Endothelial cell of umbilical vein (primary cell): ENCODE data around the gene MSRB2. TPM values are rescaled to one million over a fixed set of nuclear protein-coding genes. Genes with fewer than 3 reads are reported as not detected.

Experiments used
- BruUV-seq: library from RNA; stranded (reverse); fragments of 400-500 nt; replicated peaks from 2 replicates; lab custom pipeline; 2021; lab: Mats Ljungman, UMichigan
- CTCF ChIA-PET: fragments of 300-600, 350-600 bp; sonication (Branson Sonifier 250); formaldehyde crosslinking; loops from one replicate; lab custom pipeline; 2021; ENCODE audit warnings: antibody characterized with exemption, inconsistent platforms; lab: Charles Lee
- POLR2A ChIA-PET: fragments of 300-600, 350-600 bp; sonication (Branson Sonifier 250); formaldehyde crosslinking; loops from one replicate; lab custom pipeline; 2021; ENCODE audit warnings: antibody characterized with exemption, inconsistent platforms; lab: Charles Lee
- DNase-seq: peaks from one replicate; pipeline ENCODE4 v3.0.0-alpha.2; 2011; ENCODE audit warnings: low read depth, low spot score
- FAIRE-seq: peaks from 2 replicates; lab custom pipeline; 2011; peaks lifted over from hg19 to GRCh38; lab: Jason Lieb, UNC
- H2AFZ ChIP-seq: 2 replicates; pipeline ENCODE4 v1.6.0; 2012; ENCODE audit warnings: low read depth, low read length, control low read depth, inconsistent platforms
- H3K27ac ChIP-seq: 2 replicates; pipeline ENCODE4 v1.5.1; 2011; ENCODE audit warnings: low read depth, mild to moderate bottlenecking, control low read depth, low read length, moderate library complexity; ENCODE audit not compliant: insufficient read depth
- H3K27me3 ChIP-seq, 2 experiments: 2 replicates each; pipeline versions ENCODE4 v1.6.0 to v1.6.1; 2011; ENCODE audit warnings: low read length in 2 of 2, mixed read lengths in 1 of 2; ENCODE audit not compliant: control insufficient read depth in 2 of 2, insufficient read depth in 2 of 2
- H3K36me3 ChIP-seq, 2 experiments: 2 replicates in 1 of 2; 3 replicates in 1 of 2; pipeline ENCODE4 v1.5.1; 2011; ENCODE audit warnings: low read length in 2 of 2, mild to moderate bottlenecking in 1 of 2, moderate library complexity in 1 of 2; ENCODE audit not compliant: control insufficient read depth in 2 of 2, insufficient read depth in 2 of 2; ENCODE audit errors: extremely low read depth in 1 of 2
- H3K4me1 ChIP-seq: 3 replicates; pipeline ENCODE4 v1.5.1; 2011; ENCODE audit warnings: mild to moderate bottlenecking, low read length; ENCODE audit not compliant: control insufficient read depth, insufficient read depth; ENCODE audit errors: extremely low read depth
- H3K4me2 ChIP-seq: 2 replicates; pipeline ENCODE4 v1.6.1; 2011; ENCODE audit warnings: low read length, control low read depth, mixed read lengths; ENCODE audit not compliant: insufficient read depth
- H3K4me3 ChIP-seq, 3 experiments: fragments of 200-600 bp in 1 of 3; sonication (generic), shearing (Covaris generic) in 1 of 3; replicated peaks in 1 of 3; 2 replicates each; pipeline ENCODE4 v1.5.1; 2011 to 2016; ENCODE audit warnings: control low read depth in 3 of 3, low read length in 3 of 3, mild to moderate bottlenecking in 2 of 3, inconsistent platforms in 1 of 3, low read depth in 1 of 3, moderate library complexity in 1 of 3; ENCODE audit not compliant: insufficient read depth in 1 of 3
- H3K79me2 ChIP-seq: 2 replicates; pipeline ENCODE4 v1.6.0; 2012; ENCODE audit warnings: low read length, inconsistent platforms; ENCODE audit not compliant: control insufficient read depth, insufficient read depth
- H3K9ac ChIP-seq: replicated peaks from 2 replicates; pipeline ENCODE3; 2011; ENCODE audit warnings: low read length, control low read depth; ENCODE audit not compliant: insufficient read depth; ENCODE audit errors: extremely low read depth
- H3K9me1 ChIP-seq: replicated peaks from 3 replicates; pipeline ENCODE4 v1.6.0; 2011; ENCODE audit warnings: mild to moderate bottlenecking, low read length; ENCODE audit not compliant: control insufficient read depth, insufficient read depth; ENCODE audit errors: extremely low read depth
- H3K9me3 ChIP-seq: replicated peaks from 2 replicates; pipeline ENCODE4 v1.5.1; 2012; ENCODE audit warnings: low read length, inconsistent platforms; ENCODE audit not compliant: control insufficient read depth, insufficient read depth
- H4K20me1 ChIP-seq: replicated peaks from 2 replicates; pipeline ENCODE3; 2011; ENCODE audit warnings: mild to moderate bottlenecking, low read length; ENCODE audit not compliant: control insufficient read depth, insufficient read depth; ENCODE audit errors: extremely low read depth
- EZH2 ChIP-seq: IDR thresholded peaks from 2 replicates; pipeline ENCODE4 v1.6.1; 2012; ENCODE audit warnings: borderline replicate concordance, low read depth, mild to moderate bottlenecking, moderate library complexity, low read length, inconsistent platforms; ENCODE audit not compliant: severe bottlenecking
- FOS ChIP-seq: IDR thresholded peaks from 2 replicates; pipeline ENCODE4 v1.6.1; 2011; ENCODE audit warnings: mild to moderate bottlenecking, low read length, moderate library complexity, borderline replicate concordance; ENCODE audit not compliant: insufficient read depth
- GATA2 ChIP-seq: IDR thresholded peaks from 2 replicates; pipeline ENCODE4 v1.7.0; 2011; ENCODE audit warnings: low read depth, mild to moderate bottlenecking, moderate library complexity, mixed read lengths, low read length; ENCODE audit not compliant: insufficient read length, insufficient read depth
- JUN ChIP-seq: IDR thresholded peaks from 2 replicates; pipeline ENCODE4 v1.6.1; 2011; ENCODE audit warnings: borderline replicate concordance, low read depth; ENCODE audit not compliant: insufficient read length, insufficient read depth
- MYC ChIP-seq: IDR thresholded peaks from one replicate; pipeline ENCODE4 v1.6.1; 2011; ENCODE audit warnings: mild to moderate bottlenecking, low read depth, low read length
- POLR2A ChIP-seq: IDR thresholded peaks from 2 replicates; pipeline ENCODE4 v1.6.1; 2012; ENCODE audit warnings: low read depth, mild to moderate bottlenecking, control low read depth, low read length
- POLR2AphosphoS5 ChIP-seq: IDR thresholded peaks from 2 replicates; pipeline ENCODE4 v1.6.1; 2012; ENCODE audit warnings: low read depth, mild to moderate bottlenecking, control low read depth, low read length, moderate library complexity; ENCODE audit not compliant: insufficient read depth
- dilution Hi-C: fragments of 300-500 bp; cut with MboI; formaldehyde crosslinking; loops from one replicate; pipeline ENCODE4 v1.15.0; 2019; ENCODE audit warnings: low sequenced_read_pairs; ENCODE audit not compliant: extremely low pct_ligation_motif_present
- intact Hi-C: fragments of 100-400 bp; cut with micrococcal nuclease; formaldehyde crosslinking; loops from one replicate; pipeline ENCODE4 v1.10.0; 2022
- polyA plus RNA-seq, 4 experiments: library from polyadenylated mRNA; depleted of rRNA in 3 of 4; stranded (reverse) in 3 of 4; unstranded in 1 of 4; fragments of >200 nt; gene quantifications; 2 replicates each; pipeline versions ENCODE4 v1.2.1 to v1.2.3, GENCODE V29; 2011 to 2012; ENCODE audit warnings: missing spikeins in 1 of 4
- total RNA-seq: library from RNA; stranded (reverse); gene quantifications from 2 replicates; pipeline ENCODE4 v1.2.3, GENCODE V29; 2021
- TF ChIP-seq, protein P1 (sequence below): IDR thresholded peaks from 2 replicates; pipeline ENCODE4 v1.6.1; 2011; ENCODE audit not compliant: insufficient read depth, insufficient read length
- TF ChIP-seq, protein P2 (sequence below), 2 donors: IDR thresholded peaks; 1 replicate in 1 of 2; 2 replicates in 1 of 2; pipeline ENCODE4 v1.5.1; 2011; ENCODE audit warnings: low read length in 2 of 2, mild to moderate bottlenecking in 2 of 2, moderate library complexity in 2 of 2, control low read depth in 1 of 2, inconsistent platforms in 1 of 2, low read depth in 1 of 2; ENCODE audit not compliant: insufficient read depth in 1 of 2; ENCODE audit errors: extremely low read depth in 1 of 2

Gene MSRB2
- total and polyA plus RNA-seq, 2 donors (not counting 3 experiments of a cell fraction or from before 2014, with no cell fraction given), result 16.2 to 20.6 TPM

DNA sequence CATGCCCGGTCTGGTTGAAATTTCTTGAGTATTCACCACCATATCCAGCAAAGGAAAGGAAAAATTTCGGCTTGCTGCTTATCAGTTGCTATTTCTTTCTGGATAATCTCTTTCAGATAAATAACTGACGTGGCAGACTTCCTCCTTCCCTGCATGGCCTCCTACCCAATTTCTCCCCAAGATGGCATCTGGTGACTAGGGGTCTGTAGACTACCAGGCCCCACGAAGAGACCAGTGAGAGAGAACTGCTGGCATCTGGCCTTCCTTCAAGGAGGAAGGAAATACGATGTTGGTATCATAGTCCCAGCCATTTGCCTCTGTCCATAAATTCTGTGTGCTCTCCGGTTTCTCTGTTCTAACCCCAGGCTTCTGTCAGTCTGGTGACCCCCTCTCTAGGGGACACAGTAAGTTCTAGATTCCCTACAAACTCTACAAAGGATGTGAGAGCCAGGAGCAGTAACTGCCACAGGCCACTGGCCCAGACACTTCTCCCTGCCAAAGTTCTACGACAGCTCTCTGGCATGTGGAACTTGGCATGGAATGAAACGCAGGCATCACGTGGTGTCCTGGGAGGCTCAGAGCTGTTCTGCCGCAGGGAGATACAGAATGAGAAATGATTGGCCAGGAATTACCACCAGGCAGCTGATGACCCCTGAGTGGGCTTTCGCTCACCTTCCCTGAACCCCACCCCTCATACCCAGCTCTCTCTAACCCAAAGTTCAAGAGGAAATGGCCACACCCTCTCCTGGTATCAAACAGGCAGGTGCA, 30.0 kb upstream of the MSRB2 start:
- ChIA-PET POLR2A (no interaction called here), CTCF (interaction anchor here (1.2 to 1.6 kb wide), 2 partner anchors 491 to 1071 kb away, joined by 3 read pairs; no protein-coding TSS in a partner anchor)
- dilution Hi-C loops (no loop called here), intact Hi-C loops (loop anchor here (5.0 kb wide), 2 partner anchors 493 to 1073 kb away; no protein-coding TSS in a partner anchor)
- DNase-seq (peak; percentile 6), FAIRE-seq (no peak)
- no peak overlapping the region for H3K27ac ChIP-seq
- H4K20me1 ChIP-seq, result no peaks in the 10 kb centered on the region
- H3K9me1 ChIP-seq, result no peaks in the 10 kb centered on the region
- TF ChIP-seq POLR2AphosphoS5 (no peak), JUN (no peak), MYC (no peak), FOS (no peak), EZH2 (no peak), POLR2A (no peak), GATA2 (no peak)
- TF ChIP-seq, protein P1, sequence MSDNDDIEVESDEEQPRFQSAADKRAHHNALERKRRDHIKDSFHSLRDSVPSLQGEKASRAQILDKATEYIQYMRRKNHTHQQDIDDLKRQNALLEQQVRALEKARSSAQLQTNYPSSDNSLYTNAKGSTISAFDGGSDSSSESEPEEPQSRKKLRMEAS, result no peak
- TF ChIP-seq, protein P2, sequence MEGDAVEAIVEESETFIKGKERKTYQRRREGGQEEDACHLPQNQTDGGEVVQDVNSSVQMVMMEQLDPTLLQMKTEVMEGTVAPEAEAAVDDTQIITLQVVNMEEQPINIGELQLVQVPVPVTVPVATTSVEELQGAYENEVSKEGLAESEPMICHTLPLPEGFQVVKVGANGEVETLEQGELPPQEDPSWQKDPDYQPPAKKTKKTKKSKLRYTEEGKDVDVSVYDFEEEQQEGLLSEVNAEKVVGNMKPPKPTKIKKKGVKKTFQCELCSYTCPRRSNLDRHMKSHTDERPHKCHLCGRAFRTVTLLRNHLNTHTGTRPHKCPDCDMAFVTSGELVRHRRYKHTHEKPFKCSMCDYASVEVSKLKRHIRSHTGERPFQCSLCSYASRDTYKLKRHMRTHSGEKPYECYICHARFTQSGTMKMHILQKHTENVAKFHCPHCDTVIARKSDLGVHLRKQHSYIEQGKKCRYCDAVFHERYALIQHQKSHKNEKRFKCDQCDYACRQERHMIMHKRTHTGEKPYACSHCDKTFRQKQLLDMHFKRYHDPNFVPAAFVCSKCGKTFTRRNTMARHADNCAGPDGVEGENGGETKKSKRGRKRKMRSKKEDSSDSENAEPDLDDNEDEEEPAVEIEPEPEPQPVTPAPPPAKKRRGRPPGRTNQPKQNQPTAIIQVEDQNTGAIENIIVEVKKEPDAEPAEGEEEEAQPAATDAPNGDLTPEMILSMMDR (IDR thresholded peaks at IDR 0.05; ENCODE audit: extremely low read depth in 1 of 2, insufficient read depth in 1 of 2, low read depth in 1 of 2, low read length in 2 of 2), result no peak
- H3K36me3 ChIP-seq, result no peaks in the 10 kb centered on the region
- H3K79me2 ChIP-seq, result no peaks in the 10 kb centered on the region
- no peak overlapping the region for H3K9ac ChIP-seq
- H2AFZ ChIP-seq, result no peak overlapping the region
- BruUV-seq, result no TSS peak
- no peaks in the 10 kb centered on the region for H3K4me1 ChIP-seq
- no peaks in the 10 kb centered on the region for H3K9me3 ChIP-seq
- H3K27me3 ChIP-seq, result no peaks in the 10 kb centered on the region
- no peak overlapping the region for H3K4me2 ChIP-seq
- no peak overlapping the region for H3K4me3 ChIP-seq
